HepG2 (cell line): Measurements from ENCODE around the gene PRR19. TPM values are rescaled to one million over a fixed set of nuclear protein-coding genes. Genes with fewer than 3 reads are reported as not detected.

ENCODE experiments used
- ATAC-seq: fragments of 200-7000 bp; cut with Tn5 transposase; 3 replicates; pipeline ENCODE4 v1.9.1; 2020; ENCODE audit warnings: mild to moderate bottlenecking, moderate library complexity
- BruUV-seq: library from RNA; stranded (reverse); fragments of 400-500 nt; replicated peaks from 2 replicates; lab custom pipeline; 2021; lab: Mats Ljungman, UMichigan
- CTCF ChIA-PET: fragments of 300-600 bp; formaldehyde crosslinking; extraction: SDS; loops from one replicate; lab custom pipeline; 2021; ENCODE audit warnings: low total read pairs, inconsistent platforms, low intra/inter-chr PET ratio; lab: Yijun Ruan, JAX
- POLR2A ChIA-PET: fragments of 350-600 bp; sonication (Branson Sonifier 250); formaldehyde crosslinking; loops from one replicate; lab custom pipeline; 2020; ENCODE audit warnings: antibody characterized with exemption, inconsistent platforms; lab: Yijun Ruan, JAX
- DNase-seq: peaks from one replicate; pipeline ENCODE4 v3.0.0-alpha.2; 2015; ENCODE audit warnings: low spot score
- FAIRE-seq: peaks from 3 replicates; lab custom pipeline; 2011; peaks lifted over from hg19 to GRCh38; lab: Jason Lieb, UNC
- H2AFZ ChIP-seq: one replicate; pipeline ENCODE4 v1.6.1; 2011; ENCODE audit warnings: low read length, inconsistent platforms
- H3K27ac ChIP-seq: fragments of 300-600 bp; 3 replicates; pipeline ENCODE4 v1.8.0; 2011; ENCODE audit warnings: mixed run types, mild to moderate bottlenecking, mixed read lengths, low read length, inconsistent platforms; ENCODE audit not compliant: insufficient read depth; ENCODE audit errors: extremely low read length
- H3K27me3 ChIP-seq, 2 experiments: fragments of 200-600 bp in 1 of 2; 2 replicates in 1 of 2; 3 replicates in 1 of 2; pipeline versions ENCODE4 v1.6.0 to v1.8.0; 2011; ENCODE audit warnings: low read length in 2 of 2, mild to moderate bottlenecking in 2 of 2, moderate library complexity in 2 of 2, inconsistent platforms in 1 of 2; ENCODE audit not compliant: insufficient read depth in 2 of 2, control insufficient read depth in 1 of 2
- H3K36me3 ChIP-seq, 2 experiments: fragments of 200-600 bp in 1 of 2; replicated peaks in 1 of 2; 2 replicates in 1 of 2; 3 replicates in 1 of 2; pipeline versions ENCODE4 v1.5.1 to v1.8.0; 2011; ENCODE audit warnings: low read length in 2 of 2, inconsistent platforms in 1 of 2; ENCODE audit not compliant: insufficient read depth in 2 of 2, control insufficient read depth in 1 of 2
- H3K4me1 ChIP-seq: 2 replicates; pipeline ENCODE4 v1.5.1; 2012; ENCODE audit warnings: low read length, inconsistent platforms; ENCODE audit not compliant: insufficient read depth
- H3K4me2 ChIP-seq: 2 replicates; pipeline ENCODE4 v1.6.0; 2011; ENCODE audit warnings: low read depth, low read length, inconsistent platforms
- H3K4me3 ChIP-seq, 3 experiments: fragments of 200-600 bp in 1 of 3; sonication (generic), shearing (Covaris generic) in 1 of 3; replicated peaks in 1 of 3; 2 replicates each; pipeline ENCODE4 v1.5.1; 2011 to 2016; ENCODE audit warnings: low read length in 3 of 3, inconsistent platforms in 2 of 3, low read depth in 2 of 3, mild to moderate bottlenecking in 2 of 3, control low read depth in 1 of 3, mixed read lengths in 1 of 3; ENCODE audit not compliant: insufficient read depth in 1 of 3
- H3K79me2 ChIP-seq: one replicate; pipeline ENCODE4 v1.6.1; 2011; ENCODE audit warnings: low read length, inconsistent platforms; ENCODE audit not compliant: insufficient read depth
- H3K9ac ChIP-seq: 2 replicates; pipeline ENCODE4 v1.6.0; 2011; ENCODE audit warnings: mild to moderate bottlenecking, low read depth, low read length, inconsistent platforms; ENCODE audit not compliant: insufficient read depth
- H3K9me3 ChIP-seq: 2 replicates; pipeline ENCODE4 v1.5.1; 2012; ENCODE audit warnings: mild to moderate bottlenecking, low read length
- H4K20me1 ChIP-seq: 2 replicates; pipeline ENCODE4 v1.6.0; 2011; ENCODE audit warnings: inconsistent platforms, mild to moderate bottlenecking, low read length, moderate library complexity; ENCODE audit not compliant: insufficient read depth
- HMG20A ChIP-seq: IDR thresholded peaks from 2 replicates; pipeline ENCODE4 v1.6.1; 2016; ENCODE audit warnings: borderline replicate concordance
- HNRNPLL ChIP-seq: fragments of 200-400 bp; formaldehyde crosslinking; IDR thresholded peaks from 2 replicates; pipeline ENCODE4 v1.6.1; 2017; ENCODE audit warnings: mild to moderate bottlenecking, low read depth, low read length; ENCODE audit not compliant: poor library complexity, severe bottlenecking
- RBFOX2 ChIP-seq: fragments of 200-400 bp; formaldehyde crosslinking; IDR thresholded peaks from 2 replicates; pipeline ENCODE4 v1.6.1; 2017; ENCODE audit warnings: low read depth, mild to moderate bottlenecking, low read length
- TAF1 ChIP-seq: sonication (generic); formaldehyde crosslinking; IDR thresholded peaks from 2 replicates; pipeline ENCODE4 v1.4.0; 2020; ENCODE audit warnings: missing genetic modification reagents
- TCF7 ChIP-seq: sonication (generic); IDR thresholded peaks from 2 replicates; pipeline ENCODE4 v1.6.1; 2016; ENCODE audit warnings: antibody characterized with exemption, low read depth
- ZNF10 ChIP-seq: sonication (generic); formaldehyde crosslinking; IDR thresholded peaks from 2 replicates; pipeline ENCODE4 v1.4.0; 2020; ENCODE audit warnings: mild to moderate bottlenecking, low read depth, missing genetic modification reagents, borderline replicate concordance
- ZNF570 ChIP-seq: sonication (generic); formaldehyde crosslinking; IDR thresholded peaks from 2 replicates; pipeline ENCODE4 v1.4.0; 2020; ENCODE audit warnings: mild to moderate bottlenecking, missing genetic modification reagents, borderline replicate concordance
- ZNF589 ChIP-seq: sonication (generic); formaldehyde crosslinking; conservative IDR thresholded peaks from 2 replicates; pipeline ENCODE4 v1.8.0; 2022; ENCODE audit warnings: mild to moderate bottlenecking, moderate library complexity, missing genetic modification reagents
- WGBS: methylation state at CpG from one replicate; pipeline ENCODE4 v1.1.6; 2017; ENCODE audit warnings: low lambda C conversion rate; 5-methylcytosine and 5-hydroxymethylcytosine counted together
- in situ Hi-C: cut with HindIII; loops from 2 replicates; pipeline ENCODE4 v1.10.0; 2017; ENCODE audit warnings: low pct_unique_long_range_greater_than_20kb; ENCODE audit not compliant: extremely low pct_ligation_motif_present
- intact Hi-C: fragments of 100-400 bp; cut with micrococcal nuclease; formaldehyde crosslinking; loops from one replicate; pipeline ENCODE4 v1.10.0; 2022; ENCODE audit not compliant: unreplicated experiment
- polyA plus RNA-seq, 8 experiments: library from polyadenylated mRNA; depleted of rRNA in 3 of 8; stranded (reverse) in 7 of 8; unstranded in 1 of 8; fragments of >200 nt; fragmentation: Illumina TruSeq in 4 of 8; extraction: Trizol in 4 of 8; gene quantifications; 2 replicates each; pipeline versions ENCODE4 v1.2.1 to v1.2.3, GENCODE V29; 2011 to 2016; ENCODE audit warnings: low read depth in 4 of 8, missing spikeins in 1 of 8, mixed read lengths in 1 of 8; ENCODE audit not compliant: insufficient read depth in 1 of 8
- total RNA-seq, 5 experiments: library from RNA; depleted of rRNA; stranded (reverse); fragments of >200 nt; fragmentation: Illumina TruSeq; extraction: Trizol; gene quantifications; 2 replicates each; pipeline ENCODE4 v1.2.3, GENCODE V29; 2016; ENCODE audit warnings: low read depth in 1 of 5
- TF ChIP-seq, protein P1 (sequence below): sonication (generic); formaldehyde crosslinking; IDR thresholded peaks from 2 replicates; pipeline ENCODE4 v1.4.0; 2020; ENCODE audit warnings: missing genetic modification reagents

Gene PRR19
- total and polyA plus RNA-seq, 2 of the 13 experiments (the other 11 are each of a cell fraction or from before 2014, with no cell fraction given) = 0.21 to 0.33 TPM

DNA sequence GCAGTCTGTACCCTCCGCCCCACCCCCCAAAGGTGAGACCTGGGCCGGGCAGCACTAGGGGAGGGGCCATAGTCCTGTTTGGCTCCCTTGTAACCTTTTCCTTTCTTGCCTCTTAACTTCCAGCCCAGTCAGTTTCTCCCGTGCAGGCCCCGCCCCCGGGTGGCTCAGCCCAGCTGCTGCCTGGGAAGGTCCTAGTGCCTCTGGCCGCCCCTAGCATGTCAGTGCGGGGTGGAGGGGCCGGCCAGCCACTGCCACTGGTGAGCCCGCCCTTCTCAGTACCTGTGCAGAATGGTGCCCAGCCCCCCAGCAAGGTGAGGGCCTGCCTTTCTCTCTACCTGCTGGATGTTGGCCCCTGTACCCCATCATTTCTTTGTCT is 10.5 kb upstream of the PRR19 start (continued):
- TF ChIP-seq ZNF10 (CRISPR knock-in tag) = no peak
- TF ChIP-seq, protein P1, sequence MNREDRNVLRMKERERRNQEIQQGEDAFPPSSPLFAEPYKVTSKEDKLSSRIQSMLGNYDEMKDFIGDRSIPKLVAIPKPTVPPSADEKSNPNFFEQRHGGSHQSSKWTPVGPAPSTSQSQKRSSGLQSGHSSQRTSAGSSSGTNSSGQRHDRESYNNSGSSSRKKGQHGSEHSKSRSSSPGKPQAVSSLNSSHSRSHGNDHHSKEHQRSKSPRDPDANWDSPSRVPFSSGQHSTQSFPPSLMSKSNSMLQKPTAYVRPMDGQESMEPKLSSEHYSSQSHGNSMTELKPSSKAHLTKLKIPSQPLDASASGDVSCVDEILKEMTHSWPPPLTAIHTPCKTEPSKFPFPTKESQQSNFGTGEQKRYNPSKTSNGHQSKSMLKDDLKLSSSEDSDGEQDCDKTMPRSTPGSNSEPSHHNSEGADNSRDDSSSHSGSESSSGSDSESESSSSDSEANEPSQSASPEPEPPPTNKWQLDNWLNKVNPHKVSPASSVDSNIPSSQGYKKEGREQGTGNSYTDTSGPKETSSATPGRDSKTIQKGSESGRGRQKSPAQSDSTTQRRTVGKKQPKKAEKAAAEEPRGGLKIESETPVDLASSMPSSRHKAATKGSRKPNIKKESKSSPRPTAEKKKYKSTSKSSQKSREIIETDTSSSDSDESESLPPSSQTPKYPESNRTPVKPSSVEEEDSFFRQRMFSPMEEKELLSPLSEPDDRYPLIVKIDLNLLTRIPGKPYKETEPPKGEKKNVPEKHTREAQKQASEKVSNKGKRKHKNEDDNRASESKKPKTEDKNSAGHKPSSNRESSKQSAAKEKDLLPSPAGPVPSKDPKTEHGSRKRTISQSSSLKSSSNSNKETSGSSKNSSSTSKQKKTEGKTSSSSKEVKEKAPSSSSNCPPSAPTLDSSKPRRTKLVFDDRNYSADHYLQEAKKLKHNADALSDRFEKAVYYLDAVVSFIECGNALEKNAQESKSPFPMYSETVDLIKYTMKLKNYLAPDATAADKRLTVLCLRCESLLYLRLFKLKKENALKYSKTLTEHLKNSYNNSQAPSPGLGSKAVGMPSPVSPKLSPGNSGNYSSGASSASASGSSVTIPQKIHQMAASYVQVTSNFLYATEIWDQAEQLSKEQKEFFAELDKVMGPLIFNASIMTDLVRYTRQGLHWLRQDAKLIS (CRISPR knock-in tag) = no peak
- TF ChIP-seq TCF7 = no peak
- TF ChIP-seq, all 625 proteins: peak for 0

DNA sequence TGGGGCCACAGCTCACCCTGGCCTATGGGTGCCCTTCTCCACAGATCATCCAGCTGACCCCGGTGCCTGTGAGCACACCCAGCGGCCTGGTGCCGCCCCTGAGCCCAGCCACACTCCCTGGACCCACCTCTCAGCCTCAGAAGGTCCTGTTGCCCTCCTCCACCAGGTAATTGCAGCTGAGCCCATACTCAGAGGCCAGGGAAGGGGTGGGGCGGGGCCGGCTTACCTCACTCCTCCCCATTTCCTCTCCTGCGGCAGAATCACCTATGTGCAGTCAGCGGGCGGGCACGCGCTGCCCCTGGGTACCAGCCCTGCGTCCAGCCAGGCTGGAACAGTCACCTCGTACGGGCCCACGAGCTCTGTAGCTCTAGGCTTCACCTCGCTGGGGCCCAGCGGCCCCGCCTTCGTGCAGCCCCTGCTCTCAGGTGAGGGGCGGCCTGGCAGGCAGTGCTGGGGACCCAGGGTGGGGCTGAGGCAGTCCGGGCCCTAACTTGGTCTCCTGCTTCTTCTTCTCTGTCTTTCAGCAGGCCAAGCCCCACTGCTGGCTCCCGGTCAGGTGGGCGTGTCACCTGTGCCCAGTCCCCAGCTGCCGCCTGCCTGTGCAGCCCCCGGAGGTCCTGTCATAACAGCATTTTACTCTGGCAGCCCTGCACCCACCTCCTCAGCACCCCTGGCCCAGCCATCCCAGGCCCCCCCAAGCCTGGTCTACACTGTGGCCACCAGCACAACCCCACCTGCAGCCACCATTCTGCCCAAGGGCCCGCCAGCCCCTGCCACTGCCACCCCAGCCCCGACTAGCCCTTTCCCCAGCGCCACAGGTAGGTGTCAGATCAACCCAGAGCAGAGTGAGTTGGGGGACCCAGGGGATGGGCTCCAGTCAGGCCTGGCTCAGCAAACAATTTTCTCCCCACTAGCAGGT is 9.6 kb upstream of the PRR19 start:
- in situ Hi-C loops (loop anchor here (5.0 kb wide), 1 partner anchor 160 kb away; the partner anchor contains the start of gene POU2F2), intact Hi-C loops (no loop called here)
- TF ChIP-seq HMG20A (no peak), RBFOX2 (peak; percentile 43; the same call in 1 of the 2 replicates), TAF1 (no peak), HNRNPLL (no peak), ZNF570 (CRISPR knock-in tag) (no peak), ZNF589 (no peak)
- ChIA-PET POLR2A (no interaction called here), CTCF (interaction anchor here (3.1 kb wide), 1 partner anchor 48 kb away, joined by 34 read pairs; no protein-coding TSS in a partner anchor)
- FAIRE-seq (no peak), DNase-seq (no peak), ATAC-seq (no peak)
- H3K9me3 ChIP-seq = no peaks in the 10 kb centered on the region
- H3K27me3 ChIP-seq = no peaks in the 10 kb centered on the region
- no peaks in the 10 kb centered on the region for H4K20me1 ChIP-seq
- no peak overlapping the region for H3K9ac ChIP-seq
- H3K36me3 ChIP-seq = peaks cover 30 to 72% of the 10 kb centered on the region in 2 experiments; a peak in 4 of 5 replicates
- H3K27ac ChIP-seq = no peak overlapping the region
- no peak overlapping the region for H2AFZ ChIP-seq
- no peaks in the 10 kb centered on the region for H3K79me2 ChIP-seq
- no peak overlapping the region for H3K4me2 ChIP-seq
- no peak overlapping the region for H3K4me3 ChIP-seq
- H3K4me1 ChIP-seq = no peaks in the 10 kb centered on the region
- BruUV-seq = no TSS peak
- 100% methylated on average over 17 of the region's 27 CpGs for WGBS
